Dendritic cell treated with granulocyte-macrophage colony-stimulating factor and Interleukin-4, amounts not matched to agents 40 ng/mL and 50 ng/mL, for 4 days (primary cell): Measurements from ENCODE around the gene GASK1A.
"Not testable (repeated sequence)": the region's sequence is repeated elsewhere in the genome, so short reads cannot be mapped to it uniquely, and the experiment has no call there.

ENCODE experiments used
- H3K27ac Mint-ChIP-seq: one replicate; pipeline ENCODE4 v1.8.0; 2022; ENCODE audit warnings: mild to moderate bottlenecking, mixed read lengths
- H3K27me3 Mint-ChIP-seq: one replicate; pipeline ENCODE4 v1.8.0; 2022; ENCODE audit warnings: mild to moderate bottlenecking, mixed read lengths
- H3K36me3 Mint-ChIP-seq: one replicate; pipeline ENCODE4 v1.8.0; 2022; ENCODE audit warnings: low read depth, mixed read lengths
- H3K4me1 Mint-ChIP-seq: one replicate; pipeline ENCODE4 v1.8.0; 2022; ENCODE audit warnings: low read depth, mixed read lengths
- H3K4me3 Mint-ChIP-seq: one replicate; pipeline ENCODE4 v1.8.0; 2022; ENCODE audit warnings: mild to moderate bottlenecking, moderate library complexity, mixed read lengths
- H3K9me3 Mint-ChIP-seq: one replicate; pipeline ENCODE4 v1.8.0; 2022; ENCODE audit warnings: mixed read lengths
- intact Hi-C: fragments of 100-400 bp; cut with micrococcal nuclease; formaldehyde crosslinking; loops from one replicate; pipeline ENCODE4 v1.15.0; 2022

GASK1A gene

GRCh38 chr3:43061101-43061895, 82.2 kb downstream of the GASK1A start:
- Mint-ChIP-seq H3K4me1 (no peaks in the 10 kb centered on the region), H3K36me3 (peaks cover 27% of the 10 kb centered on the region), H3K9me3 (peaks cover 14% of the 10 kb centered on the region), H3K27me3 (no peaks in the 10 kb centered on the region), H3K27ac (no peak overlapping the region), H3K4me3 (no peak overlapping the region)
- intact Hi-C loops, result no loop called here

GRCh38 chr3:43062040-43062563, 83.0 kb downstream of the GASK1A start:
- peaks cover 14% of the 10 kb centered on the region for H3K9me3 Mint-ChIP-seq
- no peak overlapping the region for H3K4me3 Mint-ChIP-seq
- H3K27me3 Mint-ChIP-seq, result no peaks in the 10 kb centered on the region
- peaks cover 25% of the 10 kb centered on the region for H3K36me3 Mint-ChIP-seq
- intact Hi-C loops, result no loop called here
- H3K4me1 Mint-ChIP-seq, result no peaks in the 10 kb centered on the region
- no peak overlapping the region for H3K27ac Mint-ChIP-seq

GRCh38 chr3:43062564-43063040, 83.5 kb downstream of the GASK1A start:
- Mint-ChIP-seq H3K4me1 (no peaks in the 10 kb centered on the region), H3K36me3 (peaks cover 25% of the 10 kb centered on the region), H3K4me3 (no peak overlapping the region), H3K27me3 (no peaks in the 10 kb centered on the region), H3K27ac (no peak overlapping the region), H3K9me3 (peaks cover 14% of the 10 kb centered on the region)
- intact Hi-C loops, result no loop called here

- intact Hi-C loops, result no loop called here
- Mint-ChIP-seq H3K36me3 (peaks cover 25% of the 10 kb centered on the region), H3K4me1 (no peaks in the 10 kb centered on the region), H3K4me3 (no peak overlapping the region), H3K27me3 (no peaks in the 10 kb centered on the region), H3K27ac (no peak overlapping the region), H3K9me3 (peaks cover 14% of the 10 kb centered on the region)
These were observed 84.0 kb downstream of the GASK1A start for GRCh38 chr3:43063114-43063513.

GRCh38 chr3:43070670-43071069, 91.6 kb downstream of the GASK1A start:
- intact Hi-C loops, result loop anchor here (10.0 kb wide), 1 partner anchor 106 kb away; no protein-coding TSS in a partner anchor
- H3K4me1 Mint-ChIP-seq, H3K27me3 Mint-ChIP-seq, H3K27ac Mint-ChIP-seq, H3K36me3 Mint-ChIP-seq, H3K9me3 Mint-ChIP-seq, H3K4me3 Mint-ChIP-seq: not testable (repeated sequence)

GRCh38 chr3:43071313-43071893, 92.3 kb downstream of the GASK1A start:
- intact Hi-C loops, result loop anchor here (10.0 kb wide), 1 partner anchor 107 kb away; no protein-coding TSS in a partner anchor
- H3K4me3 Mint-ChIP-seq, result no peak overlapping the region
- H3K27me3 Mint-ChIP-seq, result peaks cover 4% of the 10 kb centered on the region
- H3K36me3 Mint-ChIP-seq, result no peaks in the 10 kb centered on the region
- no peaks in the 10 kb centered on the region for H3K9me3 Mint-ChIP-seq
- H3K27ac Mint-ChIP-seq, result no peak overlapping the region
- no peaks in the 10 kb centered on the region for H3K4me1 Mint-ChIP-seq

- no peaks in the 10 kb centered on the region for H3K4me1 Mint-ChIP-seq
- intact Hi-C loops, result loop anchor here (10.0 kb wide), 1 partner anchor 108 kb away; no protein-coding TSS in a partner anchor
- no peak overlapping the region for H3K27ac Mint-ChIP-seq
These were observed 93.2 kb downstream of the GASK1A start for GRCh38 chr3:43072361-43072760.

GRCh38 chr3:43073116-43073835, 94.2 kb downstream of the GASK1A start:
- Mint-ChIP-seq H3K27ac (no peak overlapping the region), H3K4me1 (no peaks in the 10 kb centered on the region), H3K9me3 (no peaks in the 10 kb centered on the region), H3K4me3 (no peak overlapping the region), H3K36me3 (no peaks in the 10 kb centered on the region), H3K27me3 (peaks cover 4% of the 10 kb centered on the region)
- intact Hi-C loops, result loop anchor here (10.0 kb wide), 1 partner anchor 108 kb away; no protein-coding TSS in a partner anchor

More at GRCh38 chr3:43072361-43072760, 93.2 kb downstream of the GASK1A start:
- Mint-ChIP-seq H3K4me3 (no peak overlapping the region), H3K36me3 (no peaks in the 10 kb centered on the region), H3K9me3 (no peaks in the 10 kb centered on the region), H3K27me3 (peaks cover 4% of the 10 kb centered on the region)

GRCh38 chr3:43073836-43074220, 94.7 kb downstream of the GASK1A start:
- no peak overlapping the region for H3K4me3 Mint-ChIP-seq
- intact Hi-C loops, result loop anchor here (10.0 kb wide), 1 partner anchor 109 kb away; no protein-coding TSS in a partner anchor
- no peaks in the 10 kb centered on the region for H3K4me1 Mint-ChIP-seq
- H3K27me3 Mint-ChIP-seq, result peaks cover 4% of the 10 kb centered on the region
- no peak overlapping the region for H3K27ac Mint-ChIP-seq
- H3K36me3 Mint-ChIP-seq, result no peaks in the 10 kb centered on the region
- H3K9me3 Mint-ChIP-seq, result no peaks in the 10 kb centered on the region

GRCh38 chr3:43074482-43074881, 95.4 kb downstream of the GASK1A start:
- Mint-ChIP-seq H3K4me3 (no peak overlapping the region), H3K9me3 (no peaks in the 10 kb centered on the region), H3K27ac (no peak overlapping the region), H3K4me1 (no peaks in the 10 kb centered on the region), H3K36me3 (peaks cover under 1% of the 10 kb centered on the region), H3K27me3 (peaks cover 4% of the 10 kb centered on the region)
- intact Hi-C loops, result loop anchor here (10.0 kb wide), 1 partner anchor 110 kb away; no protein-coding TSS in a partner anchor

GRCh38 chr3:43074901-43075689, 96.0 kb downstream of the GASK1A start:
- Mint-ChIP-seq H3K36me3 (peaks cover 7% of the 10 kb centered on the region), H3K4me1 (no peaks in the 10 kb centered on the region), H3K9me3 (no peaks in the 10 kb centered on the region), H3K27me3 (peaks cover 4% of the 10 kb centered on the region), H3K4me3 (no peak overlapping the region), H3K27ac (no peak overlapping the region)
- intact Hi-C loops, result loop anchor here (10.0 kb wide), 1 partner anchor 110 kb away; no protein-coding TSS in a partner anchor

GRCh38 chr3:43075904-43076661, 97.0 kb downstream of the GASK1A start:
- H3K4me1 Mint-ChIP-seq, result no peaks in the 10 kb centered on the region
- peaks cover 16% of the 10 kb centered on the region for H3K36me3 Mint-ChIP-seq
- H3K4me3 Mint-ChIP-seq, result no peak overlapping the region
- peaks cover 4% of the 10 kb centered on the region for H3K27me3 Mint-ChIP-seq
- H3K9me3 Mint-ChIP-seq, result no peaks in the 10 kb centered on the region
- no peak overlapping the region for H3K27ac Mint-ChIP-seq
- intact Hi-C loops, result loop anchor here (10.0 kb wide), 1 partner anchor 111 kb away; no protein-coding TSS in a partner anchor
